HG02943 (cell line): Measurements from ENCODE around the gene GNAT3.

Source experiments
- ATAC-seq: cut with Tn5 transposase; IDR thresholded peaks from one replicate; pipeline ENCODE4 v1.9.1; 2021; ENCODE audit warnings: mild to moderate bottlenecking, low read depth, moderate library complexity; ENCODE audit not compliant: unreplicated experiment

The GNAT3 gene

GRCh38 chr7:80428161-80429054 lies 83.5 kb downstream of the GNAT3 start:
- no peak for ATAC-seq

DNA sequence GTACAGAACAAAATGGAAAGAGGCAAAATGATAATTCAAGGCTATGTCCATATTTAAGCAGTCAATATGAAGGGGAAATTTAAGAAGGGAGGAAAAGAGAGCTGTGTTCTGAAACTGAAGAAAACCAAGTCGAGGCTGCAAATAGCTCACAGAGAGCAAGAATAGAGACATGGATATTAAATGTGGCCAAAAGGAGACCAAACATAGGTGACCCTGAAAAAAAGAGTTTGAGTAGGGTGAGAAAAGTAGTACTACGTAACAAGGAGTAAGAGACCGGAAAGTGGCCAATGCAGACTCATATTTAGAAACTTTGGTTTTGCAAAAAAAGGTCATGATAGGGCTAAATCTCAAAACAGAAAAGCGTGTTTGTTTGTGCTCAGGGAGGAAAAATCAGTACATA lies 84.6 kb downstream of the GNAT3 start:
- no peak for ATAC-seq

DNA sequence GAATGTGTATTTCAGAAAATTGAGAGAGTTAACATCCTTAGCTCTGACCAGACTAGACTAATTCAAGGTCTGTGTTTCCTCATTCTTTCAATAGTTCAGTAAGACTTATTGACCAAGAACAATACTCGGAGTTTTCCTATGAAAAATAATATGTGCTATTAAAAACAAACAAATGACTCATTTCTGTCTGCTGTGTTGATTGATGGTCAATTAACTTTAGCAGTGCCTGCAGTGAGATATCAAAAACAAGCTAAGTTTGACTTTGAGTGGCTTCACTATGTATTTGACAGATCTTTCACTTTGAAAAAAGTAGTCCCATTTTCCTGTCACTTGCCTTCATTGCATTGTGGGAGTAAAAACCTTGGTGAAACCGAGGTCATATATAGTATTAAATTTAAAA lies 91.0 kb downstream of the GNAT3 start:
- no peak for ATAC-seq

DNA sequence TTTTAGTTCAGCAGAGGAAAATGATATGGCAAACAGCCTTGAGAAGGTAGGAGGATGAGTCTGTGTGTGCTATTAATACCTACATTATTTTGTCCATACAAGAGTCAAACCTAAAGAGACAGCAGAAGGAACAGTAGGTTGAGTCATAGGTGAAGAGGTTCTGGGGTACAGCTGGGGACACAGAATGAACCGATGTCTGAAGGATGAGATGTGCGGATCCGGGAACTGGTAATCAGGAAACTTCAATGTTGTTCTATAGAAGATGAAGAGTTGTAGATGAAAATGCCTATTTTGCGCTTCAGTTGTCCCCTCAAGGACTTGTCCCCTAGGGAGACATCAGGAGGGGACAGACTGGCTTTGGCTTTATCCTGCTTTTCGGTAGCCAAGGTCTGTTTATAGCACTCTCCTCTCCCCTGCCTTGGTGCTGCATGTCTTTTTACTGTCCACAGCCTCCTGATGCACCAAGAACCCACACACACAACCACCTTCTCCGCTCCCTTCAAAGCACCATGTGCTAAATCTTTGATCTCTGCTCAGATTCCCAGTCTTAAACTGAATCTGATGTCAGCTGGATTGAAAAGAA lies 94.6 kb downstream of the GNAT3 start:
- ATAC-seq = no peak

DNA sequence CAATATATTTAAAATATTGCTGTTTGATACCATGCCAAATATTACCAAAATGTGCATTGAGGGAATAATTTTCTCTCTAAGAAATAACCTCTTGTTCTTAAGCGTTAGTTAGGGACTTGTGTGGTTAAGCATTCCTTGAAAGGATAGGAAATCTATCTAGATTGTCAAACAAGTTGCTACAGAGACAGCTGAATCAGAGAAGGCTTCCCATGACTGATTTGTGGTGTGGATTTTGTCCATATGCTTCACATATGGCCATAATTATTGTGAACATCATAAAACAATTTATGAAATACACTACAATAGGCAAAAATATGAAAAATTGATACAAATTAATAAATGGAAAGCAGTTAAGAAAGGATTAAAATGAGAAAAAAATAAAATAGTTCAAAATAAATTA lies 96.3 kb downstream of the GNAT3 start:
- no peak for ATAC-seq

- no peak for ATAC-seq
These were observed 96.8 kb downstream of the GNAT3 start for GRCh38 chr7:80415114-80415513.

DNA sequence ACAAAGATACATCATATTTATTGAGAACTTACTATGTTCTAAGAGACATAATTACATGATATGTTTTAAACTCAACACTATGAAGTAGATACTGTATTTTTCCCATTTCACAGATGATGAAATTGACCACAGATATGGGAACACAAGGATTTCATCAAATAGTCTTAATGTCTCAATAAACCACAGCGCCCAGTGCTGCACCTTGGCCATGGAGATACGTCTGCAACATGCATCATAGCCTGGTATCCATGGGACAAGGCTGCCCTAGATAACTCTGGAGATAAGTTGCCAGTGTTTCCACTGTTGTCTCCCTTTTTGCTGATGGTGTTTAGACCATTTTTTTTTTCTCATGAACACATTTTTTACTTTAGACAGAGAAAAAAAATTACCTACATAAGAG lies 97.5 kb downstream of the GNAT3 start:
- ATAC-seq = no peak

DNA sequence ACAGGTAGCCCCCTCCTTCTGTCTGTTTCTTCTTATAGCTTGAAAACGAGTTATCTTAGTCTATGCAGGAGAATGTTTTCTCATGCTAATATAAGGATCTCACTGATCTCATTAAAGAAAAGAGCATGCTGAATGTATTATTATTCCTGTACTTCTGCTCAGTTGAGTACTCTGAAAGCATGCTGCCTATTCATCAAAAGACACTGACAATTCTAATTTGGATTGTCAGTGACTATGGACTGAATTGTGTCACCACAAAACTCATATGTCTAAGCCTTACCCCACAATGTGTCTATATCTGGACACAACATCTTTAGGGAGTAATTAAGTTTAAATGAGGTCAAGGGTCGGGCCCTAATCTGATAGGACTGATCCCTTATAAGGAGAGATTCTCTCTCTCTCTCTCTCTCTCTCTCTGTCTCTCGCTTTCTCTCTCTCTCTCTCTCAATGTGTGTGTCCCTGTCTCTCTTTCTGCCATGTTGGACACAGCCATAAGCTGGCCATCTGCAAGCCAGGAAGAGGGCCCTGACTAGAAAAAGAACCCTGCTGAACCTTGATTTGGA lies 98.4 kb downstream of the GNAT3 start:
- no peak for ATAC-seq

GRCh38 chr7:80412842-80413241 lies 99.0 kb downstream of the GNAT3 start:
- no peak for ATAC-seq

- ATAC-seq = no peak
These were observed 100.2 kb downstream of the GNAT3 start for GRCh38 chr7:80411621-80412020.

GRCh38 chr7:80410081-80410480 lies 101.8 kb downstream of the GNAT3 start:
- ATAC-seq = no peak
